Measurements from ENCODE around the gene ZNF529. TPM values are rescaled to one million over a fixed set of nuclear protein-coding genes. Genes with fewer than 3 reads are reported as not detected.

The ZNF529 gene
- 8.5 and 11.2 TPM in 2 replicates for total RNA-seq

DNA sequence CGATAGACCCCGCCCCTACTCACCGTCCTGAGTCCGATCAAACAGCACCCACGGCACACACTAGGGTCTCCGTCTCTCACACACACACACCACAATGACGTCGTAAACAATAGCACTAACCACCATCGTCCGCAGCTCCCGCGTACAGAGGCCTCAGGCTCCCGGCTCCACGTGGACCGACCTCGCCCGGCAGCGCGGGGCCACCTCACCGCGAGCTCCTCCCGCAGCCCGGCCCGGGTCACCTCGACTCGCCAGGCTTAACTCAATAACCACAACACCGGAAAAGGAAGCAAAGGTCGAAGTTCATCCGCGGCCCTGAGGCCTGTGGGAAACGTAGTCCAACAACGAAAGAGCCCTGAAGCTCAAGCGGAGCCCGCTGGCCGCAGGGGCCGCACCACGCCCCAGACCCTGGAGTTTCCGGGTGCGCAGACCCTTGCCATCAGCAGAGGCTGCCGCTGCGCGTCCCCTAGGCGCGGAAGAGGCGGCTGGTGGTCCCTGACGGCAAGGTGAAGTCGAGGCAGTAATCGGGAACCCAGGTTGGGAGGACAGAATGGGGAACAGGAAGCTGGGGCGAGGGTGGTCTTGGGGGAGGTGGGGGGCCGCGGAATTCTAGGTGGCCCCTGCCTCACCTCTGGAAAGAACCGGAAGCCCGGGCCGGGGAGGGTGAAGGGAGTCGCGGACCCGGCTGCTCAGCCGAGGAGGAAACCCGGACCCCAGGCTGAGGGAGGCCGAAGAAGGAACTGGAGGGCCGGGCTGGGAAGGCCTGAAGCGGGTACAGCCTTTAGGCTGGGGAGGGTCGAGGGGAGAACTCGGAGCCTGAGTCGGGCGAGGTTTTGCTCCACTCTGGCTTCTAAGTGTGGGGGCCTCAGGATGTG lies at the start of gene ZNF529:
Gene ZNF529 (minus strand): TSS at position 273 of the 875 bp plus-strand sequence. CDS start 946 bp downstream, outside the sequence.

DNA sequence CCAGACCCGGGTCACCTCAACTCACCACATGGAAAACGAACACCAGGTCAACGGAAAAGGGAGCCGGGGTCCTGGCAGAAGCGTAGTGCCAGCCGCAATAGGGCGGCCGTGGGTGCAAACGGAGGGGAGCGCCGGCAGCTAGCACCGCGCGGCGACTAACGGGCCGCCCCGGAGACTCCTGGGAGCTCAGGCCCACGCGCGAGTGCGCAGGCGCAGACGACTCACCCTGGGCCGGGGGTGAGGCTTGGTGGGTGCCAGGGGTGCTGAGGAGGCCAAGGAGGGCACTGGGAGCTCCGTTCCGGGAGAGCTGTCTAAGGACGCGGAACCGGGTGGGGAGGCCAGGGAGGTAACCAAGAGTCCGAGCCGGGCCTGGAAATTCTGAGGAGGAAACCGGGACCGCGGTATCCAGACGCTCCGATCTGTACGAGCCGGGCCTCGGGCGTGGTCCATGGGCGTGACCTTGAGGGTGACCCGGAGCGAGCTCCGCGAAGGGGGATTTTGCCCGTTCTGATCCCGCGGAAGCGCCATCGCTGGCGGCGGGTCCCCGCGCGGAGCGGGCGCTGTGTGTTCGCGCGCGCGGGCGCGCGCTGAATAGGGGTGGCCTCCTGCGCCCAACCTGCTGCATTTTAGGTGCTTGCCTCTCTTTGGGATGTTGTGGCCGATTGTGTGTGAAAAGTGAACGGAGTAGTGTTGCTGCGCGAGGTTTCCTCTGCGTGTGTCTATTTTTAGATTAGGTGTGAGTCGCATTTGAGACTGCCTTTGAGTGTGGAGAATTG lies 32.2 kb upstream of the ZNF529 start, which contains the start of gene ZNF382:
Gene ZNF382 (plus strand): TSS at position 213 of the 776 bp plus-strand sequence. CDS start 4,602 bp downstream, outside the sequence.

DNA sequence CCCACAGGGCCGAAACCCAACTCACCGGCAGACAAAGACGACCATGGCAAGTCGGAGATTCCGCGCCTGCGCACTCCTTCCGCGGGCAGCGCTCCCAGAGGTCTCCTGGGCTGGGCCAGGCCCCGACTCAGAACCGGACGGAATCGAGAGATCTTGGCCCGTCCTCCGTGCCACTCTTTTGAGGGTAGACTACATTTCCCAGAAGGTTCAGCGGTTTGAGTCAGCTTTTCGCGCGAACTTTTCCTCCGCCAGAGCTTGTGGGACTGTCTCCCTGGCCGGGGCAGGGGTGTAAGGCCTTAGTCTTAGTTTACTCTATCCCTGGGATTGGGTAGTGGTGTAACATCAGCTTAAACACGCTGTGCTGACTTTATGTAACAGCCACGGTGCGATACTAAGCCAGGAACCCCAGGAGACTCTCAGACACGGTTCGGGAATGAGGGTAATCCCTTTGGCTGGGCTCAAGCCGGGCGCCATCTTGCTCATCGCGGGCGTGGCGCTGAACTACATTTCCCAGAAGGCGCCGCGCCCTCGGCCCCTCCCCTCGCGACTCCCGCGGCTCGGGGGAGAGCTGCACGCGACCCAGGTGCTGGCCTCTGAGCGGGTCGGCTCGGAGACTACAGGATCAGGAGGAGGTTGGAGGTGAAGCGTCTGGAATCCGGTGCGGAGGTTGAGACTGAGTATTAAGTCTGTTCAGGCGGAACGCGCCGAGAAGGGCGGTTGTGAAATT lies 44.7 kb downstream of the ZNF529 start, which contains the start of gene ZNF260:
Gene ZNF260 (minus strand): TSS at position 78 of the 727 bp plus-strand sequence. CDS start 13,033 bp downstream, outside the sequence.

Other genes starting within 250 kb of the ZNF529 start
- gene ZFP14, start 194.1 kb downstream of the ZNF529 start, total RNA-seq, result 2.3 and 4.7 TPM in 2 replicates
- 6.4 and 10.1 TPM in 2 replicates for gene ZFP82, start 154.6 kb downstream of the ZNF529 start, total RNA-seq
- 6.4 and 8.6 TPM in 2 replicates for gene ZNF566, start 83.7 kb downstream of the ZNF529 start, total RNA-seq
- gene ZNF260, start 45.0 kb downstream of the ZNF529 start, total RNA-seq, result 9.2 and 21.6 TPM in 2 replicates
- gene ZNF382, start 32.0 kb upstream of the ZNF529 start, total RNA-seq, result 6.8 and 9.6 TPM in 2 replicates
- gene ZNF461, start 93.5 kb upstream of the ZNF529 start, total RNA-seq, result 8.7 and 10.9 TPM in 2 replicates
- gene ZNF567, start 114.3 kb upstream of the ZNF529 start, total RNA-seq, result 4.0 and 7.9 TPM in 2 replicates
- 2.9 and 3.1 TPM in 2 replicates for gene ZNF850, start 199.5 kb upstream of the ZNF529 start, total RNA-seq